ENCODE measurements around the gene ACR.
"Not testable (repeated sequence)": the region's sequence is repeated elsewhere in the genome, so short reads cannot be mapped to it uniquely, and the experiment has no call there.

GRCh38 chr22:50780244-50780643, 42.2 kb downstream of the ACR start:
- not testable (repeated sequence) for TF ChIP-seq EZH2 (IDR thresholded peaks at IDR 0.05; ENCODE audit: insufficient read depth, poor library complexity, severe bottlenecking); EZH2phosphoT487 (IDR thresholded peaks at IDR 0.05; ENCODE audit: insufficient read depth, low read depth)
